H9 (cell line): ENCODE measurements around the gene GGT6. TPM values are rescaled to one million over a fixed set of nuclear protein-coding genes. Genes with fewer than 3 reads are reported as not detected.

Experiments used
- DNase-seq: peaks from one replicate; pipeline ENCODE4 v3.0.0-alpha.2; 2017
- H2AFZ ChIP-seq: one replicate; pipeline ENCODE4 v1.6.1; 2013; ENCODE audit warnings: mild to moderate bottlenecking, low read length, control low read depth, moderate library complexity
- H2AK5ac ChIP-seq: 2 replicates; pipeline ENCODE4 v1.6.1; 2013; ENCODE audit warnings: low read length, control low read depth, mixed read lengths; ENCODE audit not compliant: insufficient read length
- H2BK120ac ChIP-seq: one replicate; pipeline ENCODE4 v1.6.1; 2013; ENCODE audit warnings: low read depth, mild to moderate bottlenecking, low read length, control low read depth, inconsistent platforms; ENCODE audit not compliant: poor library complexity, severe bottlenecking
- H2BK12ac ChIP-seq: 2 replicates; pipeline ENCODE4 v1.6.1; 2013; ENCODE audit warnings: low read length, control low read depth, mixed read lengths, low read depth; ENCODE audit not compliant: insufficient read length
- H2BK15ac ChIP-seq: 2 replicates; pipeline ENCODE4 v1.6.1; 2013; ENCODE audit warnings: low read depth, low read length, control low read depth
- H2BK20ac ChIP-seq: one replicate; pipeline ENCODE4 v1.6.1; 2013; ENCODE audit warnings: low read depth, mild to moderate bottlenecking, low read length, control low read depth, inconsistent platforms; ENCODE audit not compliant: poor library complexity, severe bottlenecking
- H2BK5ac ChIP-seq: 2 replicates; pipeline ENCODE4 v1.6.1; 2013; ENCODE audit warnings: low read length, control low read depth, mixed read lengths; ENCODE audit not compliant: insufficient read length
- H3K14ac ChIP-seq: 2 replicates; pipeline ENCODE4 v1.6.1; 2013; ENCODE audit warnings: low read length, control low read depth; ENCODE audit not compliant: insufficient read depth
- H3K18ac ChIP-seq: 2 replicates; pipeline ENCODE4 v1.6.1; 2013; ENCODE audit warnings: low read depth, mild to moderate bottlenecking, mixed read lengths, low read length, control low read depth; ENCODE audit not compliant: insufficient read length
- H3K23ac ChIP-seq: 2 replicates; pipeline ENCODE4 v1.6.1; 2013; ENCODE audit warnings: low read length, control low read depth, mixed read lengths, low read depth; ENCODE audit not compliant: insufficient read length
- H3K23me2 ChIP-seq: 2 replicates; pipeline ENCODE4 v1.6.1; 2013; ENCODE audit warnings: low read depth, mild to moderate bottlenecking, mixed read lengths, low read length, control low read depth; ENCODE audit not compliant: insufficient read length, poor library complexity, severe bottlenecking
- H3K27ac ChIP-seq: 2 replicates; pipeline ENCODE4 v1.5.1; 2013; ENCODE audit warnings: low read length, control low read depth, mixed read lengths, low read depth; ENCODE audit not compliant: insufficient read length
- H3K27me3 ChIP-seq: 2 replicates; pipeline ENCODE4 v1.6.1; 2013; ENCODE audit warnings: low read length, control low read depth, inconsistent platforms; ENCODE audit not compliant: insufficient read depth
- H3K4ac ChIP-seq: 2 replicates; pipeline ENCODE4 v1.6.1; 2013; ENCODE audit warnings: low read depth, mild to moderate bottlenecking, control low read depth, inconsistent platforms, low read length, moderate library complexity
- H3K4me1 ChIP-seq: 2 replicates; pipeline ENCODE4 v1.6.1; 2013; ENCODE audit warnings: low read length, control low read depth, inconsistent platforms; ENCODE audit not compliant: insufficient read depth
- H3K4me2 ChIP-seq: 2 replicates; pipeline ENCODE4 v1.6.1; 2013; ENCODE audit warnings: low read length, control low read depth, mixed read lengths; ENCODE audit not compliant: insufficient read length, insufficient read depth
- H3K56ac ChIP-seq: 2 replicates; pipeline ENCODE4 v1.6.1; 2013; ENCODE audit warnings: low read depth, mild to moderate bottlenecking, mixed read lengths, low read length, control low read depth; ENCODE audit not compliant: insufficient read length
- H3K79me1 ChIP-seq: 2 replicates; pipeline ENCODE4 v1.6.1; 2013; ENCODE audit warnings: low read depth, mild to moderate bottlenecking, moderate library complexity, low read length, control low read depth, inconsistent platforms; ENCODE audit not compliant: insufficient read depth, poor library complexity, severe bottlenecking
- H3K79me2 ChIP-seq: 2 replicates; pipeline ENCODE4 v1.6.1; 2013; ENCODE audit warnings: low read length, control low read depth, inconsistent platforms; ENCODE audit not compliant: insufficient read depth
- H3K9ac ChIP-seq: 2 replicates; pipeline ENCODE4 v1.6.1; 2013; ENCODE audit warnings: low read length, control low read depth, mixed read lengths; ENCODE audit not compliant: insufficient read length; ENCODE audit errors: extremely low read depth
- H3K9me3 ChIP-seq: one replicate; pipeline ENCODE4 v1.6.1; 2013; ENCODE audit warnings: low read depth, low read length, inconsistent platforms; ENCODE audit not compliant: control insufficient read depth
- H3T11ph ChIP-seq: one replicate; pipeline ENCODE4 v1.6.1; 2013; ENCODE audit warnings: mild to moderate bottlenecking, low read length, control low read depth, inconsistent platforms
- H4K20me1 ChIP-seq: one replicate; pipeline ENCODE4 v1.6.1; 2013; ENCODE audit not compliant: control insufficient read depth, insufficient read length, insufficient read depth
- H4K5ac ChIP-seq: 2 replicates; pipeline ENCODE4 v1.6.1; 2013; ENCODE audit warnings: low read depth, mild to moderate bottlenecking, mixed read lengths, low read length, control low read depth; ENCODE audit not compliant: insufficient read length
- H4K8ac ChIP-seq: replicated peaks from 2 replicates; pipeline ENCODE4 v1.6.1; 2013; ENCODE audit warnings: low read length, control low read depth, mixed read lengths, low read depth; ENCODE audit not compliant: insufficient read length
- H4K91ac ChIP-seq: 2 replicates; pipeline ENCODE4 v1.6.1; 2013; ENCODE audit warnings: low read depth, mild to moderate bottlenecking, moderate library complexity, mixed read lengths, low read length, control low read depth; ENCODE audit not compliant: insufficient read length
- H3K27ac Mint-ChIP-seq, 3 experiments: 2 replicates in 2 of 3; 3 replicates in 1 of 3; pipeline ENCODE4 v1.8.0; 2020 to 2021; ENCODE audit warnings: mixed read lengths in 3 of 3, mild to moderate bottlenecking in 1 of 3, moderate library complexity in 1 of 3
- H3K27me3 Mint-ChIP-seq: 2 replicates; pipeline ENCODE4 v1.8.0; 2021; ENCODE audit warnings: low read depth, mild to moderate bottlenecking, moderate library complexity, mixed read lengths
- H3K36me3 Mint-ChIP-seq, 3 experiments: 2 replicates in 2 of 3; 3 replicates in 1 of 3; pipeline ENCODE4 v1.8.0; 2020 to 2021; ENCODE audit warnings: low read depth in 3 of 3, mixed read lengths in 3 of 3; ENCODE audit not compliant: insufficient read depth in 1 of 3
- H3K4me1 Mint-ChIP-seq, 2 experiments: 2 replicates each; pipeline ENCODE4 v1.8.0; 2020; ENCODE audit warnings: mixed read lengths in 2 of 2
- H3K4me3 Mint-ChIP-seq, 2 experiments: 2 replicates in 1 of 2; 3 replicates in 1 of 2; pipeline ENCODE4 v1.8.0; 2020 to 2021; ENCODE audit warnings: mild to moderate bottlenecking in 2 of 2, mixed read lengths in 2 of 2, moderate library complexity in 1 of 2
- H3K9me3 Mint-ChIP-seq, 2 experiments: 2 replicates in 1 of 2; 3 replicates in 1 of 2; pipeline ENCODE4 v1.8.0; 2020; ENCODE audit warnings: mild to moderate bottlenecking in 2 of 2, mixed read lengths in 2 of 2, moderate library complexity in 1 of 2
- WGBS: extraction: QIAGEN DNeasy Blood & Tissue Kit; methylation state at CpG from one replicate; pipeline ENCODE4 v1.1.7; 2013; ENCODE audit warnings: missing lambda C conversion rate, low lambda C conversion rate, mixed read lengths; ENCODE audit not compliant: insufficient read length; ENCODE audit errors: extremely low coverage; 5-methylcytosine and 5-hydroxymethylcytosine counted together
- total RNA-seq: library from RNA; stranded (reverse); gene quantifications from 2 replicates; pipeline ENCODE4 v1.2.1, GENCODE V29; 2021
- TF ChIP-seq, protein P1 (sequence below): fragments of 200-600 bp; sonication (generic); conservative IDR thresholded peaks from 3 replicates; pipeline ENCODE4 v1.8.0; 2021; ENCODE audit warnings: antibody characterized with exemption, mild to moderate bottlenecking

Gene GGT6
- total RNA-seq, 1 experiment from 2014 or later = 0.17 TPM

DNA sequence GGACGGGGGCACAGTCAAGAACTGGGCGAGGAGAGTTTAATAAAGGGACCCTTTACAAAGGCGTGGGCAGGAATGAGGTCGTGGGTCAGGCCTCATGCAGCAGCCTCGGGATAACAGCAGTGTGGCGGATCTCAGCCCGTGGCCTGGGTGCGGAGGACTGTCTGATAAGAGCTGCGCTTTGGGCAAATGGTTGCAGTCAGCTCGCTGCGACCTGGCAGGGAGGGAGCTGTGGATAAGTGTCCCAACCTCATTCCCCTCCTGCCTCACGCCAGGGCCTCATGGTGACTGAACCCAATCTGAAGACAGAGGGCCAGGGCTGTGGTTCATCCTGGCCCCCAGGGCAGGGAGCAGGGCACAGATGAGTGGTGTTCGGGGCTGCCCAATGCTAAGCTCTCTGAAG is 37.6 kb upstream of the GGT6 start:
- H3K14ac ChIP-seq = no peak overlapping the region
- no peak overlapping the region for H3K56ac ChIP-seq
- no peak overlapping the region for H3K9ac ChIP-seq
- H3K79me2 ChIP-seq = no peaks in the 10 kb centered on the region
- H4K91ac ChIP-seq = no peak overlapping the region
- no peaks in the 10 kb centered on the region for H4K20me1 ChIP-seq
- H2AK5ac ChIP-seq = no peak overlapping the region
- H4K8ac ChIP-seq = no peak overlapping the region
- no peak overlapping the region for H3K23ac ChIP-seq
- WGBS = no CpG with 5 or more reads among the region's 13 CpGs
- H3K9me3 Mint-ChIP-seq = peaks cover 0 to 2% of the 10 kb centered on the region in 2 experiments; a peak in 2 of 5 replicates
- no peak overlapping the region for H2BK15ac ChIP-seq
- peaks cover 3% of the 10 kb centered on the region; the same call in 1 of the 2 replicates for H3K4me1 ChIP-seq
- no peaks in the 10 kb centered on the region for H3K27me3 ChIP-seq
- peak overlapping the region in 1 of 3 experiments; percentile 40; a peak in 2 of 7 replicates for H3K27ac Mint-ChIP-seq
- no peak overlapping the region for H3K4me2 ChIP-seq
- H3K27me3 Mint-ChIP-seq = peaks cover 15% of the 10 kb centered on the region
- peak overlapping the region; percentile 53 for H2BK12ac ChIP-seq
- H3K18ac ChIP-seq = no peak overlapping the region
- H3T11ph ChIP-seq = no peak overlapping the region
- no peak overlapping the region for H2BK20ac ChIP-seq
- no peak overlapping the region for H3K4me3 Mint-ChIP-seq
- H3K4ac ChIP-seq = no peak overlapping the region
- TF ChIP-seq, protein P1, sequence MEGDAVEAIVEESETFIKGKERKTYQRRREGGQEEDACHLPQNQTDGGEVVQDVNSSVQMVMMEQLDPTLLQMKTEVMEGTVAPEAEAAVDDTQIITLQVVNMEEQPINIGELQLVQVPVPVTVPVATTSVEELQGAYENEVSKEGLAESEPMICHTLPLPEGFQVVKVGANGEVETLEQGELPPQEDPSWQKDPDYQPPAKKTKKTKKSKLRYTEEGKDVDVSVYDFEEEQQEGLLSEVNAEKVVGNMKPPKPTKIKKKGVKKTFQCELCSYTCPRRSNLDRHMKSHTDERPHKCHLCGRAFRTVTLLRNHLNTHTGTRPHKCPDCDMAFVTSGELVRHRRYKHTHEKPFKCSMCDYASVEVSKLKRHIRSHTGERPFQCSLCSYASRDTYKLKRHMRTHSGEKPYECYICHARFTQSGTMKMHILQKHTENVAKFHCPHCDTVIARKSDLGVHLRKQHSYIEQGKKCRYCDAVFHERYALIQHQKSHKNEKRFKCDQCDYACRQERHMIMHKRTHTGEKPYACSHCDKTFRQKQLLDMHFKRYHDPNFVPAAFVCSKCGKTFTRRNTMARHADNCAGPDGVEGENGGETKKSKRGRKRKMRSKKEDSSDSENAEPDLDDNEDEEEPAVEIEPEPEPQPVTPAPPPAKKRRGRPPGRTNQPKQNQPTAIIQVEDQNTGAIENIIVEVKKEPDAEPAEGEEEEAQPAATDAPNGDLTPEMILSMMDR = no peak
- no peak for DNase-seq
- H2BK5ac ChIP-seq = no peak overlapping the region
- H2AFZ ChIP-seq = no peak overlapping the region
- H3K9me3 ChIP-seq = no peaks in the 10 kb centered on the region
- no peak overlapping the region for H4K5ac ChIP-seq
- H3K27ac ChIP-seq = no peak overlapping the region
- peaks cover 28 to 44% of the 10 kb centered on the region in 2 experiments for H3K4me1 Mint-ChIP-seq
- peaks cover 0 to 4% (median 0%) of the 10 kb centered on the region in 3 experiments; a peak in 1 of 7 replicates for H3K36me3 Mint-ChIP-seq
- no peaks in the 10 kb centered on the region for H3K79me1 ChIP-seq
- H3K23me2 ChIP-seq = no peaks in the 10 kb centered on the region
- H2BK120ac ChIP-seq = no peak overlapping the region
